ENCODE data around the gene ZNF267. TPM values are rescaled to one million over a fixed set of nuclear protein-coding genes. Genes with fewer than 3 reads are reported as not detected.
A peak's percentile ranks its signal among the peaks of the same experiment; 100 is the strongest.
"Not testable (repeated sequence)": the region's sequence is repeated elsewhere in the genome, so short reads cannot be mapped to it uniquely, and the experiment has no call there.

ZNF267 gene
- total RNA-seq, 4 donors from 2014 or later, result 6.5 to 13.3 (median 8.2) TPM

GRCh38 chr16:31880322-31880979, 6.8 kb downstream of the ZNF267 start:
- H3K27ac ChIP-seq, result peak overlapping the region in 3 of 4 donors; percentile 20 to 37 (median 35)
- in situ Hi-C loops (cut with MboI; ENCODE audit: low sequenced_read_pairs in 4 of 4) (loop anchor here in 1 of 4 donors (25.0 kb wide), 1 partner anchor 368 kb away; the partner anchor contains the start of gene RUSF1), intact Hi-C loops (cut with DNase I; ENCODE audit: low total_unique reads) (no loop called here)
- H3K9me3 ChIP-seq, result no peaks in the 10 kb centered on the region
- no peak for DNase-seq
- TF ChIP-seq POLR2A (IDR thresholded peaks at IDR 0.05), result no peak
- H3K4me1 ChIP-seq, result peaks cover 4 to 24% of the 10 kb centered on the region in 2 donors
- H3K27me3 ChIP-seq, result no peaks in the 10 kb centered on the region
- ATAC-seq, result peak in 1 of 2 donors; percentile 30
- peaks cover 0 to 6% of the 10 kb centered on the region in 2 donors for H3K36me3 ChIP-seq
- H3K4me3 ChIP-seq, result no peak overlapping the region

GRCh38 chr16:31886227-31886626, 12.6 kb downstream of the ZNF267 start:
- Histone ChIP-seq H3K36me3 (peaks cover 0 to 30% of the 10 kb centered on the region in 2 donors), H3K9me3 (no peaks in the 10 kb centered on the region), H3K27me3 (no peaks in the 10 kb centered on the region), H3K27ac (no peak overlapping the region), H3K4me1 (peaks cover 0 to 7% of the 10 kb centered on the region in 2 donors), H3K4me3 (no peak overlapping the region)
- TF ChIP-seq POLR2A (IDR thresholded peaks at IDR 0.05), result no peak
- TF ChIP-seq, protein P1, sequence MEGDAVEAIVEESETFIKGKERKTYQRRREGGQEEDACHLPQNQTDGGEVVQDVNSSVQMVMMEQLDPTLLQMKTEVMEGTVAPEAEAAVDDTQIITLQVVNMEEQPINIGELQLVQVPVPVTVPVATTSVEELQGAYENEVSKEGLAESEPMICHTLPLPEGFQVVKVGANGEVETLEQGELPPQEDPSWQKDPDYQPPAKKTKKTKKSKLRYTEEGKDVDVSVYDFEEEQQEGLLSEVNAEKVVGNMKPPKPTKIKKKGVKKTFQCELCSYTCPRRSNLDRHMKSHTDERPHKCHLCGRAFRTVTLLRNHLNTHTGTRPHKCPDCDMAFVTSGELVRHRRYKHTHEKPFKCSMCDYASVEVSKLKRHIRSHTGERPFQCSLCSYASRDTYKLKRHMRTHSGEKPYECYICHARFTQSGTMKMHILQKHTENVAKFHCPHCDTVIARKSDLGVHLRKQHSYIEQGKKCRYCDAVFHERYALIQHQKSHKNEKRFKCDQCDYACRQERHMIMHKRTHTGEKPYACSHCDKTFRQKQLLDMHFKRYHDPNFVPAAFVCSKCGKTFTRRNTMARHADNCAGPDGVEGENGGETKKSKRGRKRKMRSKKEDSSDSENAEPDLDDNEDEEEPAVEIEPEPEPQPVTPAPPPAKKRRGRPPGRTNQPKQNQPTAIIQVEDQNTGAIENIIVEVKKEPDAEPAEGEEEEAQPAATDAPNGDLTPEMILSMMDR (IDR thresholded peaks at IDR 0.05 in 4 of 5, conservative IDR thresholded peaks at IDR 0.05 in 1 of 5), result no peak
- intact Hi-C loops (cut with DNase I; ENCODE audit: low total_unique reads), result no loop called here
- no peak for DNase-seq
- in situ Hi-C loops (cut with MboI; ENCODE audit: low sequenced_read_pairs in 4 of 4), result loop anchor here in 1 of 4 donors (25.0 kb wide), 1 partner anchor 374 kb away; the partner anchor contains the start of gene RUSF1
- ATAC-seq, result no peak

DNA sequence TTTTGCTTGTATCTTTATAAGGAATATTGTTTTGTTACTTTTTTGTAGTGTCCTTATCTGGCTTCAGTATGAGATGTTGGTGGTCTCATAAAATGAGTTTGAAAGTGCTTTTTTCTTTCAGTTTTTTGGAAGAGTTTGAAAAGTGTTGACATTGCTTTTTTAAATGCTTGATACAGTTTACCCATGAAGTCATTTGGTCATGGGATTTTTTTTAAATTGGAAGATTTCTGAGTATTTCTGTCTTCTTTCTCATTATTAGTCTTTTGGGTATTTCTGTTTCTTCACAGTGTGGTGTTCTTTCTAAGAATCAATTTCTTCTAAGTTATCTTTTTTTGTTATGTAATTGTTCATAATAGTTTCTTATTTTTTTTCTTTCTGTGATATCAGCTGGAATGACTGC, 15.1 kb downstream of the ZNF267 start:
- no peaks in the 10 kb centered on the region for H3K9me3 ChIP-seq
- H3K36me3 ChIP-seq, result peaks cover 0 to 46% of the 10 kb centered on the region in 2 donors
- no peak for ATAC-seq
- in situ Hi-C loops (cut with MboI; ENCODE audit: low sequenced_read_pairs in 4 of 4), result loop anchor here in 1 of 4 donors (25.0 kb wide), 1 partner anchor 376 kb away; the partner anchor contains the start of gene RUSF1
- H3K27me3 ChIP-seq, result no peaks in the 10 kb centered on the region
- TF ChIP-seq, protein P1 (IDR thresholded peaks at IDR 0.05 in 4 of 5, conservative IDR thresholded peaks at IDR 0.05 in 1 of 5), result no peak
- TF ChIP-seq POLR2A (IDR thresholded peaks at IDR 0.05), result no peak
- intact Hi-C loops (cut with DNase I; ENCODE audit: low total_unique reads), result no loop called here
- H3K27ac ChIP-seq, result no peak overlapping the region
- no peak for DNase-seq
- H3K4me1 ChIP-seq, result peaks cover 0 to 5% of the 10 kb centered on the region in 2 donors
- no peak overlapping the region for H3K4me3 ChIP-seq

- H3K36me3 ChIP-seq, result peaks cover 3 to 61% of the 10 kb centered on the region in 2 donors
- ATAC-seq, DNase-seq: not testable (repeated sequence)
Measured at GRCh38 chr16:31892111-31892510, 18.5 kb downstream of the ZNF267 start.

DNA sequence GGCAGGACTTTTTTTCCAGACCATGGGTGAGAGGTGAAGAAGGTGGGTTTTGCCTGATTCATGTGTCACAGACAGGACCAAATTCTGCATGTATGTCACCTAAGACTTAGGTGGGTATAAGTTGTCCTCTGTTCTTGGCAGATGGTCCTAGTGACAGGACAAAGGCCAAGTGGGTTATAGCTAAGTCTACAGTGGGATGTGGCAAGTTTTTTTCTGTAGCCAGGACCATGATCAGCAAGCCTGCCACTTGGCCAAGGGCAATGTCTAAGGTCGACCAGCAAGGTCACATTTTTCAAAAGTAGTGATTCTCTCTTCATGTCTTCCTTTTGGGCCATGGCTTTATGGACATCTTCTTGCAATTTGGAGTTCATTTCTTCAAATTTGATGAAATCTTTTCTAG, 20.2 kb downstream of the ZNF267 start:
- no peak overlapping the region for H3K27ac ChIP-seq
- H3K9me3 ChIP-seq, result peaks cover 0 to 10% (median 0%) of the 10 kb centered on the region in 3 donors
- H3K36me3 ChIP-seq, result peaks cover 3 to 71% of the 10 kb centered on the region in 2 donors
- intact Hi-C loops (cut with DNase I; ENCODE audit: low total_unique reads) (no loop called here), in situ Hi-C loops (cut with MboI; ENCODE audit: low sequenced_read_pairs in 4 of 4) (loop anchor here in 1 of 4 donors (25.0 kb wide), 1 partner anchor 382 kb away; the partner anchor contains the start of gene RUSF1)
- no peak overlapping the region for H3K4me3 ChIP-seq
- ATAC-seq, result no peak
- H3K27me3 ChIP-seq, result no peaks in the 10 kb centered on the region
- peaks cover 0 to 1% of the 10 kb centered on the region in 2 donors for H3K4me1 ChIP-seq
- TF ChIP-seq, protein P1 (IDR thresholded peaks at IDR 0.05 in 4 of 5, conservative IDR thresholded peaks at IDR 0.05 in 1 of 5), result no peak
- no peak for TF ChIP-seq POLR2A (IDR thresholded peaks at IDR 0.05)
- DNase-seq, result no peak

More at GRCh38 chr16:31892111-31892510, 18.5 kb downstream of the ZNF267 start:
- H3K27ac ChIP-seq; H3K27me3 ChIP-seq; H3K4me3 ChIP-seq; intact Hi-C loops (cut with DNase I; ENCODE audit: low total_unique reads); H3K4me1 ChIP-seq; H3K9me3 ChIP-seq: not testable (repeated sequence)
- in situ Hi-C loops (cut with MboI; ENCODE audit: low sequenced_read_pairs in 4 of 4), result loop anchor here in 1 of 4 donors (25.0 kb wide), 1 partner anchor 380 kb away; the partner anchor contains the start of gene RUSF1
